ENCODE results near the gene ZNF473.

ZNF473 gene

DNA sequence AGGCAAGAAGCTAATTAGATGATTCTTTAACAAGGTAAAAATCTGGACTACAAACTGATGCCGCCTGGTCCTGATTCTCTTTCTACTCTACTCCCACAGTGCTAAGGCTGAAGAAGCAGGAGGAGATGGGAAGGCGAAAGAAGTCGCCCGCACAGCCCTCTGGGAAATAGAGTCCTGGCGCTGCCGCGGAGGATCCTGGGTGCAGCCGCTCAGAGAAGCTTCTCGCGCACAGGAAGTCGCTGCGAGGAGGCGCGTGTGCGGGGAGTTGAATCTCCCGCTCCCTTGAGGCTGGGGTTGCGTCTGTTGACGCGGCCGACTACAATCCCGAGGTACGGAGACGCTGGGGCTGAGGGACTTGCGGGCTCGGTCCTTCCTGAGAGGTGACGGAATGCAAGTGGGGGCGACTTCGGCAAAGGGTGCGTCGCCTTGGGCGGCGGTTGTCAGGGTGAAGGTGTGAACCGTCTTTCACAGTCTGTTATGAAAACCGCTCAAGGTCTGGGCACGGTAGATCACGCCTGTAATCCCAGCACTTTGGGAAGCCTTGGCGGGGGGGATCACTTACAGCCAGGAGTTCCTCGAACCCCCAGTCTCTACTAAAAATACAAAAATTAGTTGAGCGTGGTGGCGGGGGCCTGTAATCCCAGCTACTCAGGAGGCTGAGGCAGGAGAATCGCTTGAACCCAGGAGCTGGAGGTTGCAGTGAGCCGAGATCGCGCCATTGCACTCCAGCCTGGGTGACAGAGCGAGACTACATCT is at the start of gene ZNF473:
Gene ZNF473, plus strand, starts transcription at position 212 of the 756 bp plus-strand sequence. CDS start 5,078 bp downstream, outside the sequence.
- DNase-seq: peak; percentile 9 to 99

DNA sequence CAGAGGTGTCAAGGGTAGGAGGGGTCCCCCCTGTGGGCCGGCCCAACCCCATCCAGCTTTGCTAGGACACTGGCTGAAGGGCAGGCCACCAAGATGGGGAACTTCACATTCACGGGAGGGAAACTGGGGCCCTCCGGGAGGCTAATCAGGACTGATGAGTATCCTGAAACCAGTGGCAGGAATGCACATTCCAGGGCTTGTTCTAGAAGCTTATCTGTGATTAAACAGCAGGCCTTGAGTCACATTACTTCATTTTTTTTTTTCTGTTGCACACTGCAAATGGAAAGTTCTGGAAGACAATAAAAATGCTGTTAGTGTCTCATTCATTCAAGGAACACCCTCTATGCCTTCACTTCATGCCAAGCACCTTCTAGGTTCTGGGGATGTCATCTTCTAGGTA is 49.3 kb upstream of the ZNF473 start:
- DNase-seq: no peak

DNA sequence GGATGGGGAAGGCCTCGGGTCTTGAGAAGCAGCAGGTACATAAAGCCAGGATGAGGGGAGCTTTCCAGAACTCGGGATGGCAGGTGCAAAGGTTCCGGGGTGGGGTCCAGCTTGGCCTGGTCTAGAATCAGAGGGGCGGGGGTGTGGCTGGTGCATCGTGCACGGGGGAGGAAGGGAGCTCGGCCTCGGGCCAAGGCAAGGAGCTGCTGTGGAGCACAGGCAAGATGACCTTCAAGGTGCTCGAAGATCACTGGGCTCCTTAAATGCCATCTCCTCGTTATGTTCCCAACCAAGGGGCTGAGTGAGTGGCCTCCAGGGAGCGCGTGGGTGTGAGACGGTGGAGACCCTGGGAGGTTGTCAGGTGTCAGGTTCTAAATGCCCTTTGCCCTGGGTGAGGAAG is 48.7 kb upstream of the ZNF473 start:
- DNase-seq: no peak

DNA sequence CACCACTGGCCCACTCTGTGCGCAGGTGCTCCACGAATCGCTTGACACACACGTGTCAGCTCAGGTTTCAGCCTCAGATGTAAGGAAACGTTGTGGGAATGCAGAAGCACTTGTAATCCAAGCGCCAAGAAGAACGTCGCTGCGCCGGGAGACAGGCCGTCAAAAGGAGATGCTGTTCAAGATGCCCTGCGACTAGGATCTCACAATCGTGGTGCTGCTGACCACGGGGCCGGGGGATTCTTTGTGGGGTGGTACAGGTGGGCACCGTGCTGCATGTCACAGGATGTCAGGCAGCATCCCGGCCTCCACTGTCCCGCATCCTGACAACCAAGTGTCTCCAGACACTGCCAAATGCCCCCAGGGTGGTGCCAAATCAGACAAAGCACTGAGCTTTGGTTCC is 47.9 kb upstream of the ZNF473 start:
- no peak for DNase-seq

DNA sequence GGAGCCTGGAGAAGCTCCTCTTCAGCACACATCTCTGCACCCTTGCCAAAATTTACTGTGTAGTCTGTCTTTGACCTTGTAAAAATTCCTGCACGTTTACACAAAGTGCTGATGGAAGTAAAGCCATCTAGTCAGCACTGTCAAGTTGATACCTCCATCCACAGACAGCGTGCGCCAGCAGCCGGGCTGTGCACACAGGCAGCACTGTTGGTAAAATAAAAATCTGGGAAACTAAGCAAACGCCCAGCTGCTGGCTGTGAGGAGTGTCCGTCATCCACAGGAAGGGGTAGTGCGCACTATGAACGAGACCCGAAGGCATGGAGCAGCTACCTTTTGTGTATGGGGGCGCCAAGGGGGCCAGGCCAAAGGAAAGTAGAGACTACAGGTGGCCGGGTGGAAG is 47.5 kb upstream of the ZNF473 start:
- DNase-seq: no peak

DNA sequence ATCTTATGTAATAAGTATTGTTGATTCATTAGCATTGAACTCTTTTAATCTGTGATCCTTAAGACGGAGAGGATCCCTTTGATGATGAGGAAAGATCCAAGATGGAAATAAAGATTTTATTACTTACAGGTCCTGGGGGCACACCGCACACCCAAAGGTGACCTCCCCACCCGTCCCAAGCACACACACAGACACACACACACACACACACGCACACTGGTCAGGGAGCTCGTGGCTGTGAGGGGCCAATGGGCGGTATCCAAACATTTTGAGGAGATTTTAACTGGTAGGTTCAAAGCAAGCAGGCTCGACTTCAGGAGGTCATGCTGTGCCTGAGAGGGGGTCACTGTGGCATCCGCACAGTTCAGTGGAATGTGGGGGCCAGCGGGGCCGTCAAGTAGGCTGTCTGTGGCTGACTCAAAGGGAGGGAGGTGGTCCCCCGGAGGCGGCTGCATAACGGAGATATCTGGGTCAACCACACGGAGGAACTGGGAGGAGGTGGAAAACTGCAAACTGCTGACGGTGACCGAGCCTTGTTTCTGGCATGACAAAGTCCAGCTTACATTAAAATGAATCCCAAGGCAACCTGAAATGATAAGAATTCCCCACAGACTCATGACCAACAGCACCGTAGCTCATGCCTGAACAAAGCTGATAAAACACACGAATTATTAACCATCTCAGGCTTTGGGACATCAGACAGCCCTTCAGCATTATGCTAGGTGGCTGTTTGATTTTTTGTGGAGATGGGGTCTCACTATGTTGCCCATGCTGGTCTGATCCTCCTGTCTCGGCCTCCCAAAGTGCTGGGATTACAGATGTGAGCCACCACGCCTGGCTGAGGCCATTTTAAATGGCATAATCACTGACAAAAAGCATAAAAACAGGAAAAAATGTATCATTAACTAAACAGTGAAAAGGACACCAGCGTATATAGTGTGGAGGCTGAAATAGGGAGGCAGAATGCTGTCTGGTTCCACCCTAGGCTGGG is 43.9 kb upstream of the ZNF473 start:
- DNase-seq: no peak

DNA sequence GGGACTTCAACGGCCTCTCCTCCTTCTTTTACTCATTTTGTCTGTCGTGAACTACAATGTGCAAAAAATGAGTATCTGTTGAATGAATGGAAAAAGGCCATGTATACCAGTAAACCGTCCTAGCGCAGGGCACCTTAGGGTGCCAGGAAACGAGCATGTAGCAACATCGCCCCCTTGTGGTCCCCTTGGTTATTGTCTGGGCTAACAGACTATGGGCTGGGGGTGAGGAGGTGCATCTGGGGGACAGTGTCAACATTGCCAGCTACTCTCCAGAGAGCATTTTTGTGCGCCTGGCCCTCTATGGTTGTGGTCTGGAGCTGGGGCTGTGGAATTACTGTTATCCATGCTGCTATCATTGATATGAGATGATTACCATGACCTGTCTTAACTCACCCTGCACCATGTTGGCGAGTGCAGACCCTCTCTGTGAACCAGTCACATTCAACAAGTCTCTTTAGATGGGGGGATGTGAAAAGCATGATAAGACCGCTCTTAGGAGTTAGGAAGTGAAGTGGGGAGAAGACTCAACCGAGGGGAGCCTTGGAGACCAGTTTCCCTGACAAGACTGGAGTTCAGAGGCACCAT is 42.1 kb upstream of the ZNF473 start:
- DNase-seq: no peak

DNA sequence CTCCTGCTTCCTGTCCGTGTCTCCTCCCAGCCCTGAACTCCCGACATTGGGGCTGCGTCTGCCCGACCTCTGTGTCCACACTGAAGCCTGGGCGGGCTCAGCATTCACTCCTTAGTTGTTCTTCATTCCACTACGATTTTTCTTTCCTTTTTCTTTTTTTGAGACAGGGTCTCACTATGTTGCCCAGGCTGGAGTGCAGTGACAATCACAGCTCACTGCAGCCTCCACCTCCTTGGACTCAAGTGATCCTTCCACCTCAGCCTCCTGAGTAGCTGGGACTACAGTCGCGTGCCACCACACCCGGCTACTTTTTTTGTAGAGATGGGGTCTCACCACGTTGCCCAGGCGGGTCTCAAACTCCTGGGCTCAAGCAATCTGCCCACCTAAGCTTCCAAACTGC is 41.3 kb upstream of the ZNF473 start:
- no peak for DNase-seq

DNA sequence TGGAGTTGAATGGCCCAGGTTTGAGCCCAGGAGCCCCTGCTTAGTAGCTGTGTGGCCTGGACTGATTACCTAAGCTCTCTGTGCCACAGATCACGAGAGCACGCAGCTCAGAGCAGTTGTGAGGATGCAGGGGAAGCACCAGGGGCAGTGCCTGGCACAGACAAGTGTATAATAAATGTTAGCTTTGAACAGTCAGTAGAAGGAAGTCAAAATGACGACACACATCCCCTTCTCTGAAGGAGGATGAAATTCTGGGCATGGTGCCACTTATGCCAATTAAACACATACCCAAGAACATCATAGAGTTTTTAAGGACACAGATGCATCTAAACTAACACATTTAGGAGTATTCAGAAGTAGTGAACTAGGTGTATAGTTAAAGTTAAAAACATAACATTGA is 39.9 kb upstream of the ZNF473 start:
- no peak for DNase-seq

DNA sequence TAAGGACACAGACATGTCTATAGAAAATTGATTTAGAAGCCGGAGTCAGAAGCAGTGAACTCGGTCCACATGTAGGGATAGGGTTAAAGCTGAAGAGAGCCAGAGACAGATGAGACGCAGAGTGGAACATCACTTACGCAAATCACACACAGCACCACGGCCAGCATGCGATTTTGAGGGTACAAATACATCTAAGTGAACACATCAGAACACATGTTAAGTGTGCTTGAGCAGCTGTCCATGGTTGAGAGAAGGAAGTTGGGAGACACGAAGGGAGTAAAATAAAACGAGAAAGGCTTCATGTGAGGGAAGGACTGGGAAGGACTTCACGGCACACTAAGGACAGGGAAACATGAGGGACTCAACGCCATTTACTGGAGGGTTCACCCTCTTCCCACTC is 39.5 kb upstream of the ZNF473 start:
- DNase-seq: no peak

DNA sequence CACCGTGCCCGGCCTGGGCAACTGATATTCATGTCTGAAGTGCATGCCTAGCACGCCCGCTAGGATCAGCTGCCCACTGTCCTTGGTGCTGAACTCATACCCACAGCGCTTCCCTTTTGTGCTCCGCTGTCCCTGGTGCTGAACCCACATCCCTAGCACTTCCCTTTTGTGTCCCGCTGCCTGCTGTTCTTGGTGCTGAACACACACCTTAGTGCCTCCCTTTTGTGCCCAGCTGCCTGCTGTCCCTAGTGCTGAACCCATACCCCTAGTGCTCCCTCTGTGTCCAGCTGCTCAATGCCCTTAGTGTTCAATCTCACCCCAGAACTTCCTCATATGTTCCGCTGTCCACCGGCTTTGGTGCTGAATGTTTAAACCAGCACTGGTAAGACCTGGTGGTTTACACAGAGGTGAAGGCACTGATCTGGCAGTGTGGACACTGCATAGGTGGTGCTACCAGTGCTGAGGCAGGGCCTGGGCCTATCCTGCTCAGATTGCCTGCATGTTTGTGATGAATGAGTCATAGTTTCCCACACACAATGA is 38.6 kb upstream of the ZNF473 start:
- no peak for DNase-seq

DNA sequence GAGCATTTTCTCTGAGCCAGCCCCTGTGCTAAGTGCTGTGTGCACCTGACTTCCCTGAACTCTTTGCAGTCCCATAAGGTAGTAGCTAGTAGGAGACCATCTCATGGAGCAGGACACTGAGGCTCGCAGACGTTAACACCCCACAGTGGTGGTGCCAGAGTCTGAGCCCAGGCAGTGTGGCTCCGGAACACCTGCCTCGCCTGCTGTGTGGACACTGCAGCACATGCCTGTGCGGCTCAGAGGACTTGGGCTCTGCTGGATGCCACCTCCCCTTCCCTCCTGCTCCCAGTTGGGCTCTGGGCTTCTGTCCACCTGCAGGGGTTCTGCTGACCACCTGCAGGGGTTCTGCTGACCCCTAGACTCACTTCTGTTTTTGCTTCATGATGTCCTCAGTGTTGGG is 37.8 kb upstream of the ZNF473 start:
- no peak for DNase-seq

DNA sequence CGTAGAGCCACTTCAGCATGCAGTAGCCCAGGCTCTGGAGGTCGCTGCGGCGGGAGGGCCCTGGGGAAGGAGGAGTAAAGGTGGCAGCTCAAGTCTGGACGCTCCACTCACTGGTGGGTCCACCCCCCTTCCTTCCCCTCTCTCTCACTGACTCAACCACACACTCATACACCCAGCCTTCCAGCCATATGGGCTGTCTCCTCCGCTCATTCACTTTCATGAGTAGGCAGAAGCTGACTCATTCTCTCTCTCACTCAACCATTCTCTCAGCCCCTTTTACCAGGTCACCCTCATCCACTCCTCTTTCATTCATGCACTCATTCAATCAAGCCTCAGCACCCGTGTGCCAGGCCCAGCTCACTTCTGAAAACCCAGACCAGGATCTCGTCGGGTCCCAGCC is 37.4 kb upstream of the ZNF473 start:
- no peak for DNase-seq

DNA sequence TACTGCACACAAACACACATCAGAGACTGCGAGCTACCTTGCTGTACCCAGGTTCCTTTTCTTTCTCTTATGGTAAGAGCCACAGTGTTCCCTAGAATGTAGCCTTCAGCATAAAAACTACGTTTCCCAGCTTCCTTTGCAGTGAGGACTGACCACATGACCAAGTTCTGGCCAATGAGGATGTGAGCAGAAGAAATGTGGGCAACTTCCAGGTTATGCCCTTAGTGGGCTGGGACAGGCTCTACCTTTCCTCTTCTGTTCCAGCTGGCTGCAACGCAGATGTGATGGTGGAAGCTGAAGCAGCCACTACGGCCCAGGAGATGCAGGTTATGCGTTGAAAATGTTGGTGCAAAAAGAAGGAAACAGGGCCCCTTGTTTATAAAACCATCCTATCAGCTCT is 28.1 kb upstream of the ZNF473 start:
- DNase-seq: no peak

DNA sequence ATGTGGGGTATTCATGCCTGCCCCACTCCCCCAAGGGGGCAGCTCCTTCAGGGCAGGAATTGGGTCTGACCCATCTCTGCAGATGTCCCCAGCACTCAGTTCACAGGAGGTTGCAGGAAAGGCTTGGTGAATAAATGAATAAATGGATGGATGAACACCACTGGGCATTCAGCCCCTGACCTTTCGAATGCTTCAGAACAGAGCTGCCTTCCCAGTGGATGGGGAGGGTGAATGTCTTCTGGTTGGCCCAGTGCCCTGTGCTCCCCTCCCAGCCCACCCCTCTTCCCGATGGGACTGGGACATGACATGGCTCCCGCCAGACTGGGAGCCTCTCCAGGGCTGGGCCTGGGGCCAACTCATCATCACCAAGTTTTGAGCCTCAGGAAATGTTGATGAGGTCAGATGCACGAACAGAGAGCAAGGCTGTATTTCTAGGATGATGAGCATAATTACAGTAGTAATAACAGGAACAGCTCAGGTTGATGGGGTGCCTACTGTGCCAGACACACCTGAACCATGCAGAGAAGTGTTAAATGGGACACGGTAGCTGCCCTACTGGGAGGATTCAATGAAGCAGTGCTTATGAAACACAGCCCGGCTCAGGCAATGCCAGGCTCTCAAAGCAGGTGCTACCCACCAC is 26.3 kb upstream of the ZNF473 start:
- no peak for DNase-seq

DNA sequence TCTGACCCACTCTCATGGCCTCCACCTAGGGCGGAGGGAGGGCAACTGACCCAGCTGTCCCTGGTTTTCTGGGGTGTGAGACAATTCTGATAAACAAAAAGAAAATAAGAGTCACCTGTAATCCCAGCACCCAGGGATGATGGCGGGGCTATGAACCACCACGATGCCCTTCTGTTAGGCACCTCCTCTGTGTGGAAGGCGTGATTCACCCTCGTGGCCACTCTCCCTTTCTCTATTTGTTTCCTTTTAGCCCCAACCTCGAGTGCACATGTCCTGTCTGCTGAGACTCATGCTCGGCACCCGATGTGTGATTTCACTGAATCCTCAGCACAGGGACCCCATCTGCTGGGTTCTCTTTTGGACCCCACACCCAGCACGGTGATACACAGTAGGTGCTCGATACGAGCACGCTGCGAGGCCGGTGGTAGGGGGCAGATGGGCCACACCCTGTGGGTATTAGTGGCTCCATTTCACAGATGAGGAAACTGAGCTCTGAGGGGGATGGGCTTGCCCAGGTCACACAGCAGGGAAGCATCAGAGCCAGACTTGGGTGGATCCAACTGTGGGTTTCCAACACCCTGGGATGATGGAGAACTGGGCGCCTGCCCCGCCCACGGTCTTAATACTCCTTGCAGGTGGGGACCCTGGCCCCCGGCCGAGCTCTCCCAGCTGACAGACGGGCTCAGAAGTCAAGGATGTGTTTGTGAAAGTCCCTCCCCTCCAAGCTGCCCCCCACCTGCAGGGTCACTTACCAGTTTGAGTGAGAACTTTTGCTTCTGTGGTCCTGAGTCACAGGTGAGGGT is 25.6 kb upstream of the ZNF473 start:
- no peak for DNase-seq

DNA sequence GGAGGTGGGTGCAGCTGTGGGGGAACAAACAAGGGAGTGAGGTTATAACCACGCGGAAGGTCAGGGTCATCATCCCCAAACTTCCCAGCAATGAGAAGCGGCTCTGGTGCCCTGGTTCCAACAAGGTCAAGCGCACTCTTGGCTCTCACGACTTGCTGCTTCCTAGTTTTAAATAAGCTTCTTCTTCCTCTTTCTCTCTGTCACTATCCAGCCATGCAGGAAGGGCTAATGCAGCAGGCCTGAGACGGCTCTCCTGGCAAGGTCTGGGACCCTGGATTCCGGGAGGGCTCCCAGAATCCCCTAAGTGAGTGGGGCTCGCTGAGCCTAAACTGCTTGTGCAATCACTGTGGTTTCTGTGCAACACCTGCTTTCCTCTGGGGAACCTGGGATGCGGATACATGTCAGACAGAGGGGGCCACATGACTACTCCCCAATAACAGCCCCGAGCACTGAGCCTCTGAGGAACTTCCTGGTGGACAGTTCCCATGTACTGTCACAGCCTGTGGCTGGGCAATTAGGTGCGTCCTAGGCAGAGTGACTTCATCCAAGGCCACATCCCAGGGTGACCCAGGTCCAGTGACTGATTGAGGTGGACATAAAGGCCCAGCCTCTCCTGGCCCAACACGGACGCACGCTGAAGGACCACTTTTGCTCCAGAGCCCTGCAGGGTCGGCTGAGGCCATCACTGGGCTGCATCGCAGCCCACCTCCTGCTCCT is 24.8 kb upstream of the ZNF473 start:
- DNase-seq: no peak

DNA sequence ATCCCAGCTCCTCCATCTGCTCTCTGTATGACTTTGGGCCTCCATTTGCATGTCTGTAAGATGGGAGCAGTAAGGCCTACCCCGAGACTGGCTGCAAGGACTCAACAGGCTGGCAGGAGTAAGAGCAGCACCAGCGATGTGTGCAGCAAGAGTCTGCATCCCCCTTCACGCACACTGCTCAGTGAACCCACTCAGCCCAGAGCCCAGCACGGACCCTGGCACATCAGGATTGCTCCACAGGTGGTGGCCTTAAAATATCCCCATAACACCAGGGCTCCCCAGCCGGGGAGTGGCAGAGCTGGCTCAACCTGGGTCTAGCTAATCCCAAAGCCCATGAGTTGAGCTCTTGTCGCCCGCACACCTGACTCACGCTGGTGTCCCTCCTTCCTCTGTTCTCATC is 24.0 kb upstream of the ZNF473 start:
- DNase-seq: no peak

DNA sequence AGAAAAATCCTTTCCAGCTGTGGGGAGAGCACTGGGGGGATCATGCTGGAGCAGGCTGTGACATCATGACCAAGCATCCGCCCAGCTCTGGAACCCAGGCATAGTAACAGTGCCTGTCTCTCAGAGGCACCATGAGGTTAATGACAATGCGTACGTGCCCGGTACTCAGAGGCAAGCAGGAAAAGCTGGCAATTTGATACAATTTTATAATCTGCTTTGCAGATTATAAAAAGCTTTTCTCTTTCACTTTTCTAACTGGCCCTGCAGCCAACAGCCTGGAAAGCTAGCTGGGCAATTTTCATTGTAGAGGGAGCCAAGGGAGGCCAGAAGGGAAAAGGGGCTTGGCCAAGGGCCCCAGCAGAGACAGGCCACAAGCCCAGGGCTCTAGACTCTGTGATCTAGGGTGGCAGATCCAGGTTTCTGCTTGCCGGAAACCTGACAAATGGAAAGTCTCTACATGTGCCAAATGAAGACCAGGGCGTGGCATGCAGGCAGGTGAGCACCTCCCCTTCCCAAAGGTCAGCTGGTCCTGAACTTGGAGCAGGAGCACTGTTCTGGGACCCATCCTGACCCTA is 23.3 kb upstream of the ZNF473 start:
- no peak for DNase-seq

DNA sequence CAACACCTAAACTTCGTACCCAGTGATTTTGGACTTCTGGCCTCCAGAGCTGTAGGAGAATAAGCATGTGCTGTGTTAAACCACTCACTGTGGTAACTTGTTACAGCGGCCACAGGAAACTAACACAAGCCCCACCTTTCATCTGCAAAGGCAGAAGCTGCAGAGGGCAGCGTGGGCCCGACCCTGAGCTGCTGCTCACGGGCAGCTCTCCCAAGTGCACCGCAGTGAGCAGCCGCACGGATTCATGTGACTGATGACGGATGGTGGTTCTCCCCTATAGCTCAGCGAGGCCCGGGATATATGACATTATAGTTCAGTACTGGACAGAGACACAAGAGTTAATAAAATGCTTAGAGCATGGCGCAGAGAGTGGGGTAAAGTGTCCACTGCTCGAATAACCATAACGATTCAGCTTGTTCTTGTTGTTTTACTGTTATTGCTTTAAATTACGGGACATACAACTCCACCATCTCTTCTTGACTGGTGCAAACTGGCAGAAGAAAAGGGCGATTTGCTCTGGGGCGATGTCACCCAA is 22.5 kb upstream of the ZNF473 start:
- no peak for DNase-seq
